ENCODE results near the gene FAM120AOS.
A peak's percentile ranks its signal among the peaks of the same experiment; 100 is the strongest.
"Not testable (repeated sequence)": the region's sequence is repeated elsewhere in the genome, so short reads cannot be mapped to it uniquely, and the experiment has no call there.

The FAM120AOS gene

DNA sequence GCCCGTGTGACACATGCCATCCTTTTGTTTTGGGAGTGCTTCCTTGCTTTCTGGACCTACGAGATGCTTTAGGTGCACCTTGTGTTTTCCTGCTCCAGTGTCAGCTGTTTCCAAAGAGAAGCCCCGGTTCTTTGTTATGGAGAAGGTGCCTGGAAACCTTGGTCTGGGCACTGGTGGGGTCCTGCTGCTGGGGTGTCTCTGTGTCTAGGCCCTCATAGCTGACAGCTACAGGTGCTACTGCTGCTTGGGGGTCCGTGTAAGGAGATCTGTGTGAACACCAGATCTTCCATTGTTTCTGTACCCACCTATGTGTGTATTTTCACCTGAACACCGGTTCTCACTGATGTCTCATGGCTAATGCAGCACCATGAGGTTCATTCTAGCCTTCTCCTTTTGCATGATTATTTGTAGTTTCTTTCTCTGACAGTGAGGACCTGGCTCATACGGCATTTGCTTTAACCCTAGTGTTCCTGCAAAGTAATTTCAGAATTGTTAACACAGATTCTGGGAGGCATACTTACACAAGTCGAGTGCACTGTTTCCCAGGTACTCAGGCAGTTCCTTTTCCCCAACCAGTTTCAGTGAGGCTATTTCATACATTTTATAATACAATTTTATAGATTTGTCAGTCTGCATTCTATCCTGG, 13.2 kb upstream of the FAM120AOS start:
- DNase-seq = no peak

- no peak for DNase-seq
Observed at GRCh38 chr9:93465855-93466254, 12.5 kb upstream of the FAM120AOS start.

- DNase-seq = no peak
Observed at GRCh38 chr9:93464876-93465275, 11.5 kb upstream of the FAM120AOS start.

DNA sequence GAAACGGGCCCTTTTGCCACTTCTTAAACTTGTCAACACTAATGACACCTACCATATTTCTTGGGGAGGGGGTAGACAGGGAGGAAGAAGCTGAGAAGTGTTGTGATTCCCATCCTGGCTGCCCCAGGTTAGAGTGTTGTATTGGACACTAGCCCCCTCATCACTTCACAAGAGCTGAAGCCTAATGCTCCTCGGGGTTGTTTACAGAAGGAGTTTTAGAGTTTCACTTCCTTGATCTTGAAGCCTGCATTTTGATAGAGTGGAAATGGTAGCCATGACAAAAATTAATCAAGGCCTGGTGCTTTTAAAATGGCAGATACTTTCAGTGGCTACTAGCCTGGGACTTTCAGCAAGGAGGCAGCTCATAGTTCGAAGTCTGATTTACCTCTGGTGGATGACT, 11.0 kb upstream of the FAM120AOS start:
- DNase-seq = peak in 1 of 2 donors; percentile 6

DNA sequence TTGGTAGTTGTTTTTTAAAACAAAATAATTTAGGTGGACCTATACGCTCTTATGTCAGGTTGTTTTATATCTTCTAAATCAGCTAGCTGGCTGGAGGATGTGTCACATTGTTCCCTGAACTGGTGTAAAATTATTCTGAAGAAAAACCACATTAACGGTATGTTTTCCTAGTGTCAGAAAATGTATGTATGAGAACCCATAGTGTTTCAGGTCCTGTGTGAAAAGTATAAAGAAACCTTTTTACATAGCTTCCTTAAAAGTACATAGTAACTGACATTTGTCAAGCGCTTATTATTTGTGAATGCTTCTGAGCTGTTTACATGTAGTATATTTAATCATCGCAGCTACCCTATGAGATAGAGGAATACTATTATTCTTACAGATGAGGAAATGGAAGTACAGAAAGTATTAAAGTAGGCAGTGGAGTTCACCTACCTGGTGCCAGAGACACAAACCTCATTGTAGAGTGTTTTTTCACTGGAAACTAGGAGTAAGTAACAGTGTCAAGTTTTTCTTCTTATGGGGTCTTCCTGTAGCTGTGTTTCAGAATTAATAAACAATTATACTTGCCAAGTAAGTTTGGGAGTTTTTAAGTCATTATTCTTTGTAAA, 10.4 kb upstream of the FAM120AOS start:
- no peak for DNase-seq

DNA sequence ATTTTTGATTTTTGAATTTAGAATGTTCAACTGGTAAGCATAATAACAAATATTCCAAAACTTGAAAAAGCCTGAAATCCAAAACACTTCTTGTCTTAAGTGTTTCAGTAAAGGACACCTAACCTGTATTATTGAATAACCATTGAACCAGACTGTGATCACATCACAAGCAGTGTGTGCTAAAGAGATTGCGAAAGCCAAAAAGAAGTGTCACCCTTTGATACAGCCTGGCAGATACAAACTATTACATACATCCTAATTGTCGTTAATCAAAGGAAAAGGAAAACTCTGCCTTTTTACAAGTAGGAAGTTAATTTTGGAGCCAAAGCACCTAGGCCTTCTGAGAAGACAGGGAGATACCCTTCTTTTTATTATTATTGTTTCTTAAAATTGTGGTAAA, 8.4 kb upstream of the FAM120AOS start:
- DNase-seq = no peak

DNA sequence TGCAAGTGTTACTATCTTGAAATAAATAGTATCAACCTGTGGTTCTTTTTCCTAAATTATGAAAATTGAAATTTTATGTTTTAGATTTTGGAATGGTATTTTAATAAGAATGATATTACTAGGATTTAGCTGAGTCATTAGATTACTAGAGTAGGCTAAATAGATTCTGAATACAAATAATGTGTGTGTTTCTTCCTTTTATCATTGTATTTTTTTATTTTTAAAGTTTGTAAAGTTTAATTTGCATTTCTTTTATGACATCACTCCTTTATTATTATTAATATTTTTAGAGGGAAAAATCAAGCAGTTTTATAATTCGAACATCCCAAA, 8.0 kb upstream of the FAM120AOS start:
- no peak for DNase-seq

DNA sequence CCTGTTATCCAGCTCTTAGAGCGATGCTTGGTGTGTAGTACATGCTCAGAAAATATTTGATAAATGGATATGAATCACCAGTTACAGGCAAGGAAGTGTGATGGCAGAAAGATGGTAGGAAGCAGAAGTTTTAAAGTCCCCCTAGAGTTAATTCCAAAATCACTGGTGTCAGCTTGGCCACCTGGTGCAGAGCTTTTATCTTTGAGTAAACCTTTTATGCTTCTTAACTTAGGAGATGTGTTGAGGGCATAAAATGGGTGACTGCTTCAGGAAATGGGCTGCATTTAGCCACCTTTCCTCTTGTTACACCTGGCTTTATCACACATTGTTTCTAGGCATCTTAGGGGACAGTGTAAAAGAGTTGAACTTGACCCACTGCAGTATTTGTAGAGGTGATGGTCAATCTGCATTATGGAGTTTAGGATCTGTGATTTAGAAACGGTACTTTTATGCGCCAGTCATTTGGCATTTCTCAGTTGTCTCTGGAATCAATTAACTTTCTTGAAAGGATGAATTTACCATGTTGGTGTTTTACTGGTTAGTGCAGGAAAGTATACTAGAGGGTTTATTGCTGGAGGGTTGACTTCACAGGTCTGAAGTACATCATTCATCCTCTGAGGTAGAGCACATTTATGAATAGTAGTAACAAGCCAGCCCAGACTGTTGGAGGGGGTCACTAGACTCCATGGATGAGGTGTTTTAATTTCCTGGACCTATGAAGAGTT, 7.5 kb upstream of the FAM120AOS start:
- DNase-seq = no peak

GRCh38 chr9:93459432-93459847, 6.1 kb upstream of the FAM120AOS start:
- no peak for DNase-seq

DNA sequence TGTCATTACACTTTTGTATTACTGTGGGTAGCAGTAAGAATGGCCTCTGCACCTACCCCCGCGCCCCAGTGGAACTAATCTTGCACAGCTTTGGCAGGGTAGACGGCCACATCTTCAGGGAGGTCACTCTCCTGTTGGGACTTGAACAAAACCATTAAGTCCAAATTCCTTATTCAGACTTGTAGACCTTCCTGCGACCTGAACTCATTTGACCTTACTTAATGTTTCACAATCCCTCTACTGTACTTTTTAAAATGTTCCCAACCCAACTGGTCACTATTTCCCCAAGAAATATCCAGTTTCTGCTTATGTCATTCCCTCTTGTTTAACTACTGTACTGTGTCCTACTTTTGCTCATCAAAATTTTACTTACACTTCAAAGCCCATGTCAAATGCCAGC, 5.3 kb upstream of the FAM120AOS start:
- DNase-seq = no peak

GRCh38 chr9:93457006-93457405, 3.6 kb upstream of the FAM120AOS start:
- DNase-seq = no peak

GRCh38 chr9:93456504-93456903, 3.1 kb upstream of the FAM120AOS start:
- peak in 1 of 2 donors; percentile 26 for DNase-seq

DNA sequence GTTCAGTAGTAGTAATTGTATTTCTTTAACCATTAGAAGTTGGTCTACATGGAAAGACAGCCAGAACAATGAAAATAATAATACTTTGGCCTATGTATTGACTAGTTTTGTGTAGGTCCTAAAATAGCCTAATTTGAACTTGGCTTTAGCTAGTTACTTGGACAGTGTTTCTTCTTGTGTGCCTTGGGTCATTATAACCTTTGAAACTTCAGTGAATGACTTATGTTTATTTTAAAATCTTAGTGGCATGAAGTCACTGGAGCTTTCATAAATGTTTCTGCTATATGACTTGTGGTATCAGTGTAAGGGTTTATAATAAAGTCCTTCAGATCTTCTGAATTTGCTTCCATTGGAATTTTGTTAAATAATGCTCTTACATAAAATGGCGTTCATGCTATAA, 2.6 kb upstream of the FAM120AOS start:
- no peak for DNase-seq

GRCh38 chr9:93452710-93453046, 703 bp downstream of the FAM120AOS start:
- DNase-seq = peak in 1 of 2 donors; percentile 2

DNA sequence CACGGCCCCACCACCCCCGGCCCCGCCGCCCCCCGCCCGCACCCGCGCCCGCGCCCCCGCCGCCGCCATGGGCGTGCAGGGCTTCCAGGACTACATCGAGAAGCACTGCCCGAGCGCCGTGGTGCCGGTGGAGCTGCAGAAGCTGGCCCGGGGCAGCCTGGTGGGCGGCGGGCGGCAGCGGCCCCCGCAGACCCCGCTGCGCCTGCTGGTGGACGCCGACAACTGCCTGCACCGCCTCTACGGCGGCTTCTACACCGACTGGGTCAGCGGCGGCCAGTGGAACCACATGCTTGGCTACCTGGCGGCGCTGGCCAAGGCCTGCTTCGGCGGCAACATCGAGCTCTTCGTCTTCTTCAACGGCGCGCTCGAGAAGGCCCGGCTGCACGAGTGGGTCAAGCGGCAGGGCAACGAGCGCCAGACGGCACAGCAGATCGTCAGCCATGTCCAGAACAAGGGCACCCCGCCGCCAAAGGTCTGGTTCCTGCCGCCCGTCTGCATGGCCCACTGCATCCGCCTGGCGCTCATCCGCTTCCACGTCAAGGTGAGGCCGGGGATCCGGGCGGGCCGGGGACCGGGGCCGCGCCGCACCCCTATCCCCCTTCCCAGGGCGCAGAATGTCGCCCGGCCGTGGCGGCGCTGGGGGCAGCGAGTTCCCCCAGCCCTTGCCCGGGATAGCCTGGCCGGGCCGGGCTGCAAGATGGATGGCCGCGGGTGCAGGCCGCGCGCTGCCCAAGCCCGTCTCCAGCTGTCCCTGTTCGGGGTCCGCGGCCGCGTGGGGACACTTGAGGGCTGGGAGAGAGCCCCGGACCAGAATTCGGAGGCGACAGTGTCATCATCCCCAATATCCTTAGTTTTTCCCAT, 1.3 kb downstream of the FAM120AOS start:
- DNase-seq = peak; percentile 23 to 36

DNA sequence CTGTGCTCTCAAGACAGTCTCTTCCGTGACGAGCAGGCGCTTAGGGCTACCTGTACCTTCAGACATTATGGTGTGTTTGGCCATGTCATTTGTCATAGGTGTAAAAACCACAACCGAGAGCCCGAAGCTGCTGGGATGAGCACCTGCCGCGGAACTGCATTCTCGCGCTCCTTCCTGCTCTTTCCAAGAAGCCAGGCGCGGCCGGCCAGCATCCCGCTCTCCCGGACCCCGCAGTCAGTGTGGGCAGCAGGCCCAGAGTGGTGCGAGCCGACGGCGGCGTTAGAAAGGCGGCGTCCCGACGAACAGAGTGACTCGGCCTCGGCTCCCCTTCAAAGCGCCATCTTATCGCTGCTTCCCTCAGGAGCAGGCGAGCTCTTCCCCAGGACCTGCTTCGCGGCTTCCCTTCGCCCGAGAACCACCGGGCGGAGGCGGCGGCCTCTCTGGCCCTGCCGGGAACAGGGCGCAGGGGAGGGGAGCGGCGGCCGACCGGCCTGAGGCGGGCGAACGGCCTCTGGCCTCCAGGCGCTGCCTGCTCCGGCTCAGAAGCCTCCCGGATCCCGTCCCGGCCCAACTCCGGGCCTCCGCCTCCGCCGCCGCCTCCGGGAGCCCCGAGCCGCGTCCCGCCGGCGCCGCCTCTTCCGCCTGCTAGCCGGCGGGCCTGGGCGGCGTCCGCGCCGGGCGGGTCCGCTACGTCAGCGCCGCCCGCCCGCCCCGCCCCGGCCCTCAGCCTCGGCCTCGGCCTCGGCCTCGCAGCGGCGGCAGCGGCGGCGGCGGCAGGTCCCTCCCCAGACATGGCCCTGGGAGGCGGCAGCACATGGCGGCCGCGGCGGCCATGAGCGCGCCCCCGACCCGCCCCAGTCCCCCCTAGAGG, 2.2 kb downstream of the FAM120AOS start, which contains the start of gene FAM120A:
Gene FAM120A, plus strand, starts transcription at position 741 of the 871 bp plus-strand sequence. CDS start 231 bp downstream, outside the sequence.
- peak; percentile 80 to 83 for DNase-seq

- DNase-seq = no peak
Observed at GRCh38 chr9:93447655-93448054, 5.7 kb downstream of the FAM120AOS start.

DNA sequence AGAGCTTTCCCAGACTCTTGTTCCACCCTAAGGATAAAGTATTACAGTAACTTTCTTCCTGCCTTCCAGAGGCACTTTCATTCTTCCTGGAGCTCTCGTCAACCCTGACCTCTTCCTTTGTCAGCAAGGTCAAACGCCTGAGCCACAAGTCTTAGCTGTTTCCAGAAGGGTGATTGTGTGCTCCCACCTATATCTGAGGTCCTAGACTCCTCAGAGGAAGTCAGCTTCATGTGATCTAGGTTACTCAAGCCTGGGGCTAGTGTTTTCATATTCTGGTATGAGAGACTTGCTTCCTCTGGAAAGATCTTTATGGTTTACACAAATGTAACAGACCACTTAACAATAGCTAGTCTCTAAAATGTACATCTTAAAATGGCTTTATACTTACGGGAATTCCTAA, 7.3 kb downstream of the FAM120AOS start:
- no peak for DNase-seq

DNA sequence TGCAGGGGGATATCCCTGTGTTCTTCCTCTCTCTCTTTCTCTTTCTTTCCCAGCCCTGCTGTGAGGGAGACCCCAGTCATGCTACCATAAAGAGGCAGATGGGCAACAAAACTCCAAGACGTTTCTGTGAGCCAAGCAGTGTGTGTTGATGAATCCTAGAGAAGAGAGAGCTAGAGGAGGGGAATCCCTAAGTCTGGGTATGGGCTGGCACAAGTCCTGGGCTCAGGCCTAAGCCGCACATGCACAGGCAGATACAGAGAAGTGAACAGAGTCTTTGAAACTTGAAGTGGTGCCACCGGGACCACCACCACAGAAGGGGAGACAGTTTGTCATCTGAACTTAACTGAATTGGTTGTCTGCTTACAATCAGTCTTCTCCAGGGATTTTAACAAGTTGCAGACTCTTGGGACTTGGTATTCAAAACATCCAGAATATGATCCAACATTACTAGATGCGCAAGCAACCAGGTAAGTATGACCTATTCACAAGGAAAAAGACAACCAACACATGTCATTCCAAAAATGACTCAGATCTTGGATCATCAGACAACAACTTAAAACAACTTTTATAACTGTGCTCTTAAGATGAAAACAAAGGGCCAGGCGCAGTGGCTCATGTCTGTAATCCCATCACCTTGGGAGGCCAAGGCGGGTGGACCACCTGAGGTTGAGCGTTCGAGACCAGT, 12.3 kb downstream of the FAM120AOS start:
- DNase-seq = no peak

GRCh38 chr9:93439301-93439700, 14.1 kb downstream of the FAM120AOS start:
- DNase-seq = not testable (repeated sequence)

GRCh38 chr9:93437996-93438395, 15.4 kb downstream of the FAM120AOS start:
- DNase-seq = no peak
